ENCODE data around the gene TCF7L1.

Gene TCF7L1

GRCh38 chr2:85132834-85133637 is at the start of gene TCF7L1:
Gene TCF7L1 (plus strand): TSS chr2:85133392. CDS start chr2:85133685, 293 bp downstream.
- TF ChIP-seq, protein P1, sequence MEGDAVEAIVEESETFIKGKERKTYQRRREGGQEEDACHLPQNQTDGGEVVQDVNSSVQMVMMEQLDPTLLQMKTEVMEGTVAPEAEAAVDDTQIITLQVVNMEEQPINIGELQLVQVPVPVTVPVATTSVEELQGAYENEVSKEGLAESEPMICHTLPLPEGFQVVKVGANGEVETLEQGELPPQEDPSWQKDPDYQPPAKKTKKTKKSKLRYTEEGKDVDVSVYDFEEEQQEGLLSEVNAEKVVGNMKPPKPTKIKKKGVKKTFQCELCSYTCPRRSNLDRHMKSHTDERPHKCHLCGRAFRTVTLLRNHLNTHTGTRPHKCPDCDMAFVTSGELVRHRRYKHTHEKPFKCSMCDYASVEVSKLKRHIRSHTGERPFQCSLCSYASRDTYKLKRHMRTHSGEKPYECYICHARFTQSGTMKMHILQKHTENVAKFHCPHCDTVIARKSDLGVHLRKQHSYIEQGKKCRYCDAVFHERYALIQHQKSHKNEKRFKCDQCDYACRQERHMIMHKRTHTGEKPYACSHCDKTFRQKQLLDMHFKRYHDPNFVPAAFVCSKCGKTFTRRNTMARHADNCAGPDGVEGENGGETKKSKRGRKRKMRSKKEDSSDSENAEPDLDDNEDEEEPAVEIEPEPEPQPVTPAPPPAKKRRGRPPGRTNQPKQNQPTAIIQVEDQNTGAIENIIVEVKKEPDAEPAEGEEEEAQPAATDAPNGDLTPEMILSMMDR (IDR thresholded peaks at IDR 0.05; ENCODE audit: low read depth, low read length), result peak; percentile 86
- peak within 1 kb of the TSS; percentile 82 for H3K4me3 ChIP-seq (ENCODE audit: low read depth, low read length)

DNA sequence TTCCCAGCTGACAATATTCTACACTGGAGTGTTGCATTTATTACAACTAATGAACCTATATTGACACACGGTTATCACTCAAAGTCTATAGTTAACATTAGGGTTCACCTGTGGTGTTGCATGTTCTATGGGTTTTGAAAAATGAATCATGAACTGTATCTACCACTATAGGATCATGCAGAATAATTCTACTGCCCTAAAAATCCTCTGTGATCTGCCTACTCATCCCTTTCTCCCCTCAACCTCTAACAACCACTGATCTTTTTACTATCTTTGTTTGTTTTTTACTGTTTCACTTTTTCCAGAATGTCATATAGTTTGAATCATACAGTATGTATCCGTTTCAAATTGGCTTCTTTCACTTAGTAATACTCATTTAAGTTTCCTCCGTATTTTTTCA is 47.6 kb upstream of the TCF7L1 start:
- TF ChIP-seq, protein P1 (IDR thresholded peaks at IDR 0.05; ENCODE audit: low read depth, low read length), result no peak
- no peak overlapping the region for H3K4me3 ChIP-seq (ENCODE audit: low read depth, low read length)

DNA sequence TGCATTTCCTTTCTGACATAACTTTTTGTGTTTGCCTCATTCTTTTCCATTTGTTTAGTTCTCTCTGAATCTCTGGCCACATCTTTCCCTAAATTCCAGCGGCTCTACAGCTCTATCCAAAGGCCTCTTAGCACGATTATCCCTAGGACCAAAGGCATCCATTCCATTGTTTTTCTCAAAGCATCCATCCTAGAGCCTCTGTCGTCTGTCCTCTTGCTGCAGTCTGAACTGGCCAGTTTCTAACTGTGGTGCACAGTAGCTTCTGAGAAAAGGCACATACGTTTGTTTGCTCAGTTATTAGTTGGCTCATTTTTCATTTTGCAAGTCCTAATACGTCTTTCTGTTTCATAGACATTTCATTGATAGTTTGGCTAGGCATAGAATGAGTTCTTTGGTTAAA is 45.7 kb upstream of the TCF7L1 start:
- no peak overlapping the region for H3K4me3 ChIP-seq (ENCODE audit: low read depth, low read length)
- TF ChIP-seq, protein P1 (IDR thresholded peaks at IDR 0.05; ENCODE audit: low read depth, low read length), result no peak

GRCh38 chr2:85088921-85089320 is 44.3 kb upstream of the TCF7L1 start:
- TF ChIP-seq, protein P1 (IDR thresholded peaks at IDR 0.05; ENCODE audit: low read depth, low read length), result no peak
- no peak overlapping the region for H3K4me3 ChIP-seq (ENCODE audit: low read depth, low read length)

GRCh38 chr2:85089585-85089984 is 43.6 kb upstream of the TCF7L1 start:
- TF ChIP-seq, protein P1 (IDR thresholded peaks at IDR 0.05; ENCODE audit: low read depth, low read length), result no peak
- no peak overlapping the region for H3K4me3 ChIP-seq (ENCODE audit: low read depth, low read length)

GRCh38 chr2:85091838-85092237 is 41.4 kb upstream of the TCF7L1 start:
- no peak overlapping the region for H3K4me3 ChIP-seq (ENCODE audit: low read depth, low read length)
- TF ChIP-seq, protein P1 (IDR thresholded peaks at IDR 0.05; ENCODE audit: low read depth, low read length), result no peak

DNA sequence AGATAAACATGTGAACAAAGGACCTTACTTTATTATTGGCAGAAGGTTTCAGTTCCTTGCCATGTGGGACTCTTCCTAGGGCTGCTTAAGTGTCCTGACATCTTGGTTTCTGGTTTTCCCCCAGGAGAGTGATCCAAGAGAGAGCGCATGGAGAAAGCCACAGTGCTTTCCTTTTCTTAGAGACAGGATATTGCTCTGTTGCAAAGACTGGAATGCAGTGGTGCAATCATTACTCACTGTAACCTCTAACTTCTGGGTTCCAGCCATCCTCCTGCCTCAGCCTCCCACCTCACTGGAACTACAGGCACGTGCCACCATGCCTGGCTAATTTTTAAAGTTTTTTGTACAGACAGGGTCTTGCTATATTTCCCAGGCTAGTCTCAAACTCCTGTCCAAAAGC is 38.1 kb upstream of the TCF7L1 start:
- H3K4me3 ChIP-seq (ENCODE audit: low read depth, low read length), result no peak overlapping the region
- TF ChIP-seq, protein P1 (IDR thresholded peaks at IDR 0.05; ENCODE audit: low read depth, low read length), result no peak
